NCI-H128 (cell line): ENCODE data around the gene CGAS.
"Not testable (repeated sequence)": the region's sequence is repeated elsewhere in the genome, so short reads cannot be mapped to it uniquely, and the experiment has no call there.

Experiments used
- DNase-seq: peaks from one replicate; lab custom pipeline; 2025; ENCODE audit not compliant: unreplicated experiment; lab: John Stamatoyannopoulos, UW

Gene CGAS

DNA sequence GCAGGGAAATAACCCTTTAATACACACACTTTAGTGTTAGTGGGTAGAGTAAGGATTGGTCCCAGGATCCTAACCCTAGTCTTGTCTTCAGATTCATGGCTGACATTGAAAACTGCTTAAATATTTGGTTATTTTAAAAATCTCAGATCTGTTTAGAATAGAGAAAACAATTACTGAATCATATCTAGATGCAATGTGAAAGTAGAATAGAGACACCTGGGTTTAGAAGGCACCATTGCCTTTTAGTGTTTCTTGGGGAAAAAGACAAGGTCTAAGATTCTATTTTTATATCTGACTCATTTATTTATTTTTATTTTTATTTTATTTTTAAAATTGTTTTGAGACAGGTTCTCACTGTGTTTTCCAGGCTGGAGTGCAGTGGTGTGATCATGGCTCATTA lies 51.4 kb downstream of the CGAS start:
- no peak for DNase-seq

DNA sequence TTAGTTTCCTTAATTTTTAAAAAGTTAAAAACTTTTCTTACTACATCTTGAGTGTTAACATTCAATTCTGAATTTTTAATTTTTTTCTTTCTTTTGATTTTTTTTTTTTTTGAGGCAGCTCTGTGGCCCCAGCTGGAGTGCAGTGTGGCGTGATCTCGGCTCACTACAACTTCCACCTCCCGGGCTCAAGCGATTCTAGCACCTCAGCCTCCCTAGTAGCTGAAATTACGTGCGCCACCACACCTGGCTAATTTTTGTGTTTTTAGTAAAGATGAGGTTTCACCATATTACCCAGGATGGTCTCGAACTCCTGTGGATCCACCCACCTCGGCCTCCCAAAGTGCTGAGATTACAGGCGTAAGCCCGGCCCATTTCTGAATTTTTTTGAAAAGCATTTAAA lies 56.2 kb downstream of the CGAS start:
- no peak for DNase-seq

DNA sequence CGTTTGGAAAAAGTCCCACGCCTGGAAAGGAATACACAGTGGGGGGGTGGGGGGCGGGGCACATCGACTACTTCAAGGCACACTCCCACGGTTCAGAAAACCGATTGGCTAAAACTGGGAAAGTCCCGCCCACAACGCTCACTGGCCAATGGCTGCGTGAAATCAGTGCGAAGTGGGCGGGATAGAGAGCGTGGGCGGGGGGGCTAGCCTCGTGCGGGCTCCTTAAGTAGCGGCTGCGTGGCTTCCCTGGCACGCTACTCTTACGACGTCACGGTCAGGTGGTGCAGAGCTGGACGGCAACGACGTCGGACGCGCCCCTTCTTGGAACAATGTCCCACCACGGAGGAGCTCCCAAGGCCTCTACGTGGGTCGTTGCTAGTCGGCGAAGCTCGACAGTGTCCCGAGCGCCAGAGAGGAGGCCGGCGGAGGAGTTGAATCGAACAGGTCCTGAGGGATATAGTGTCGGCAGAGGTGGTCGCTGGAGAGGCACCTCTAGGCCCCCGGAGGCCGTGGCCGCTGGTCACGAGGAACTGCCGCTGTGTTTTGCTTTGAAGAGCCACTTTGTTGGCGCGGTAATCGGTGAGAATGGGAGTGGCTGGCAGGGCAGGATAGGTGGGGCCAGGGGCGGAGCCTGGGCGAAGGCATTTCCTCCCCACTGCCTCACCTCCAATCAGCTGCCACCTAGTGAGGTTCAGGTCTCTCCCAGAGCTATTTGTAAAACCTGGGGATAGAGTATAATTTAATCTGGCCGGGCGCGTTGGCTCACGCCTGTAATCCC lies 57.3 kb downstream of the CGAS start, which contains the start of gene DDX43:
DDX43 (plus strand) TSS at position 252 of the 778 bp plus-strand sequence; CDS start at position 330, 78 bp downstream.
- DNase-seq = no peak

DNA sequence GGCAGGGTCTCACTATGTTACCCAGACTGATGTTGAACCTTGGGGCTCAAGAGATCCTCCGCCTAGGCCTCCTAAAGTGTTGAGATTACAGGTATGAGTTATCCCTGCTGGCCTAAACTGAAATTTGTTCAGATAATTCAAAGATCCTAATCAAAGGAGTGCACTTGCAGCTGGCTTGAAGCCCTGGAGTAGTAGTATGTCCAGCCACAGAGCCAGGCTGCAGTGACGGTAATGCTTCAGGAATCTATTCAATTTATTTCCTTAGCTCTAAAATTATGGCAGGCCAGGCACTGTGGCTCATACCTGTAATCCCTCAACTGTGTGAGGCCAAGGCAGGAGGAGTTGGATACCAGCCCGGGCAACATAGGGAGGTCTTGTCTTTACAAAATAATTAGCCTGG lies 58.8 kb downstream of the CGAS start:
- DNase-seq = no peak

DNA sequence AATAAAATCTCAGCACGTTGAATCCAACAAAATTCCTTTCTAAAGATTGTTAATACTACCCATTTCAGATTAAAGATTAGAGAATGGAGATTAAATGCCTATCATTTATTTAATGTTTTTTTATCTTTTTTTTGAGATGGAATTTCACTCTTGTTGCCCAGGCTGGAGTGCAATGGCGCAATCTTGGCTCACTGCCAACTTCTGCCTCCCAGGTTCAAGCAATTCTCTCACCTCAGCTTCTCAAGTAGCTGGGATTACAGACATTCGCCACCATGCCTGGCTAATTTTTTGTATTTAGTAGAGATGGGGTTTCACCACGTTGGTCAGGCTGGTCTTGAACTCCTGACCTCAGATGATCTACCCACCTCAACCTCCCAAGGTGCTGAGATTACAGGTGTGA lies 59.9 kb downstream of the CGAS start:
- not testable (repeated sequence) for DNase-seq

DNA sequence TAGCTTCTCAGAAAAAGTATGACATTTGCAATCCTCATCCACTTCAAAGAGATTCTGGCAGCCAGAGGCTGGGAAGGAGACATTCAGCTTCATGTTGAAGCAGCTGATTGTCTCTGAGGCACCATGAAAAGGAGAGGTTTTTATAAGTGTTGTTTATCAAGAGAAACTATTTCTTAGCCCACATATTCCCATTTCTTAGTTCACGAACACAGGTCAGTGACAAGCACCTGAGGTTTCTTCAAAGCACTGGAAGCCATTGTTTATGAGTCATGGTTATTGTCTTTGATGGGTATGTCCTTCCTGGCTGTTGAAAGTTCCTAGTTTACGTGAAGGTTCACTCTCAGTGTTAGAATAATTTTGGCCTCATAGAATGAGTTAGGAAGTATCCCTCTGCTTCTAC lies 60.4 kb downstream of the CGAS start:
- no peak for DNase-seq

DNA sequence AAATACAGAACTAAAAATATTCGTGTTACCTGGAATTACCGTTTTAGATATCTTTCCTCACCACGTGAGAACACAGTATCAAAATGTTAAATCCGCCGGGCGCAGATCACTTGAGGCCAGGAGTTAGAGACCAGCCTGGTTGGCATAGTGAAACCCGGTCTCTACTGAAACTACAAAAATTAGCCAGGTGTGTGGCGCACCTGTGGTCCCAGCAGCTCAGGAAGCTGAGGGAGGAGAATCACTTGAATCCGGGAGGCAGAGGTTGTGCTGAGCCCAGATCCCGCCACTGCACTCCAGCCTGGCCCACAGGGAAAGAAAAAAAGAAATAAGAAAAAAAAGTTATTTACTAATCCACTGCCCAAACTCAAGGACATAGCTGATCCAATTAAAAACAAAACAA lies 62.2 kb downstream of the CGAS start:
- DNase-seq = no peak

DNA sequence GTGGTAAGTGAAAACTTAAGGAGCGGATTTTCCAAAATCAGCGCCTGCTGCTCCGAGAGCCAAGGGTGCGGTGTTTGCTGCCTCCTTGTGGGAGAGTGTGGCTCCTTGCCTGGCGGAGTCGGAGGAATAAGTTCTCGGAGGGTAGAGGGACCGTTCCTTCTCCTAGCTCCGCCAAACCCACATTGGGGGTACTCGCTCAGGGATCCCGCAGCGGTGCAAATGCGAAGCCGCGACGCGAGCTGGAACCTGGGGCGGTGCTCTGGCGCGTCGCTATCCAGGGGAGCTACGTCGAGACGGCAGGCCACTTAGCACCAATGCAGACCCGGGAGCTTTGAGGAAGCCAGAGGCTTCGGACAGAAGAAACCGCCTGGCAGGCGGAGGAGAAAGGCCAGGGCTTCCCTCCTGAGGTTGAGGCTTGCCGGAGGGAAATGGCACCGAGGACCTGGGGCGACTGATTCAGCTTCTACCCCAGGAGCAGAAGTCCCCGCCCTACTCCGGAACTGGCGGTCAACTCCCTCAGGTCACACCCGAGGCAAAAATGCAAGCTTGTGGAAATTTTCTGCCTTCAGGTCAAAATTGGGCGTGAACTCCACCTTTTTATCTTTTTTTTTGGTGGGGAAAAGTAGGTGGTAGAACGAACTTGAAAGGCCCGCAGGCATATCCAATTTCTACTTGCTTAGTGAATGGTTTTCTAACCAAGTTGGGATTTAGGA lies 63.1 kb downstream of the CGAS start:
- no peak for DNase-seq

DNA sequence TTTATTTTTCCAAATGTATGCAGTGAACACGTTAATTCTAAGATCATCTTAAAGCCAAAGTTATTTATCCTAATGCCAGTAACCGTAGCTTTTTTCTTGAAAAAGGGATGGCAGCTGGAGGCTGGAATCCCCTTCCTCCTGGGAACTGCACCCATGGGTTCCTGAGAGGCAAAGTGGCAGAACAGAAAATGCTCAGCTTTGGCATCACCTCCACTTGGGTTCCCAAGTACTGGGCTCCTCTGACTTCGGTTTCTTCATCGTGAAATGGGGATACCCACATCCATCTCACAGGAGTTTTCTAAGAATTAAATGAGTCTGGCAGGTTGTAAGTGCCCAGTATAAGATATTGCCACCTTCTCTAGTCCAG lies 63.7 kb downstream of the CGAS start:
- no peak for DNase-seq

DNA sequence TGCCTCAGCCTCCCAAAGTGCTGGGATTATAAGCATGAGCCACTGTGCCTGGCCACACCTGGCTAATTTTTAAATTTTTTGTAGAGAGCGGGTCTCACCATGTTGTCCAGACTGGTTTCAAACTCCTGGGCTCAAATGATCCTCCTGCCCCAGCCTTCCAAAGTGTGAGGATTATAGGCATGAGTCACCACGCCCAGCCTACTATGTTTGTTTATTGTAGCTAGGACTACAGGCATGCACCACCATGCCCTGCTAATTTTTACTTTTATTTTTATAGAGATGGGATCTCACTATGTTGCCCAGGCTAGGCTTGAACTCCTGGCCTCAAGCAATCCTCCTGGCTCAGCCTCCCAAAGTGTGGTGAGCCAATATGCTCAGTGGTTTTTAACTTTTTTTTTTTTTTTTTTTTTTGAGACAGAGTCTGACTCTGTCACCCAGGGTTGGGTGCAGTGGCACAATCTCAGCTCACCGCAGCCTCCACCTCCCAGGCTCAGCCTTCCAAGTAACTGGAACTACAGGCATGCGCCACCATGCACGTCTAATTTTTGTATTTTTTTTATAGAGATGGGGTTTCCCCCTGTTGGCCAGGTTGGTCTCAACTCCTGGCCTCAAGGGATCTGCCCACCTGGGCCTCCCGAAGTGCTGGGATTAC lies 69.5 kb downstream of the CGAS start:
- DNase-seq = no peak

DNA sequence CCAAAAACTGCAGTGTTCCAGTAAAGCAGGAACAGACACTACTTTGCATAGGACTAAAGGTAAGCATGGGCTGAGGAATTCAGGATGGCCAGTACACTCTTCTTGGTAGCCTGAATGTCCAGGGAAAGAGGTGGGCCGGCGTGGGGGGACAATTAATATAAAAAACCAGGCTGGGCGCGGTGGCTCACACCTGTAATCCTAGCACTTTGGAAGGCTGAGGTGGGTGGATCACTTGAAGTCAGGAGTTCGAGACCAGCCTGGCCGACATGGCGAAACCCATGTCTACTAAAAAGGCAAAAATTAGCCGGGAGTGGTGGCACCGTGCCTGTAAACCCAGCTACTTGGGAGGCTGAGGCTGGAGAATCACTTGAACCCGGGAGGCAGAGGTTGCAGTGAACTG lies 70.6 kb downstream of the CGAS start:
- DNase-seq = not testable (repeated sequence)

DNA sequence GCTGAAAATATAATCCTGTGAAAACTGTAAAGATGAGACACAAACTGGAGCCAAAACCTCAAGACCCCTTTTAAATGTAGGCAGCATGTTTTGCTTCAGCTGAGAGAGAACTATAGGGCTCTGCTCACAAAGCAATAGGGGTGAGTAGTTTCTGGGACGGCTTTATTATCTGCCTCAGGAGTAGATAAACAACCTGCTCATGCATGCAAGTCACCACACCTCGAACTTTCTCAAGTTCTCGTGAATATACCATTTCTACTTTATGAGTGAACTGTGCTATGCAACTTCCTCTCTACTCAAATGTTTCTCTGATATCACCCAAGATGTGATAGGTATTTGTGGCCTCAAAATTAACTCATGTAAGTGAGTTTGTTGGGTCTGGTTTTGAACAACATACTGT lies 74.9 kb downstream of the CGAS start:
- DNase-seq = no peak

DNA sequence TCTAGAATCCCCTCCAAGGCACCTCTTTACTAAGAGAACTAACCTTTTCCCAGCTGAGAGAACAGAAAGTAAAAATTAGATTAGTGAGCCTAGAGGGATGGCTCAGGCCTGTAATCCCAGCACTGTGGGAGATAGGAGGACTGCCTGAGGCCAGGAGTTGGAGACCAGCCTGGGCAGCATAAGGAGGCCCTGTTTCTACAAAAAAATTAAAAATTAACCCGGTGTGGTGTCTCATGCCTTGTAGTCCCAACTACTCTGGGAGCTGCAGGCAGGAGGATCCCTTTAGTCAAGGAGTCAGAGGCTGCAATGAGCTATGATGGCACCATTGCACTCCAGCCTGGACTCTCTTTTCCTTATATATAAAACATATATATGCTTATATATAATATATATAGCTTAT lies 76.9 kb downstream of the CGAS start:
- no peak for DNase-seq
